Measurements from ENCODE around the gene OAT.

OAT gene

DNA sequence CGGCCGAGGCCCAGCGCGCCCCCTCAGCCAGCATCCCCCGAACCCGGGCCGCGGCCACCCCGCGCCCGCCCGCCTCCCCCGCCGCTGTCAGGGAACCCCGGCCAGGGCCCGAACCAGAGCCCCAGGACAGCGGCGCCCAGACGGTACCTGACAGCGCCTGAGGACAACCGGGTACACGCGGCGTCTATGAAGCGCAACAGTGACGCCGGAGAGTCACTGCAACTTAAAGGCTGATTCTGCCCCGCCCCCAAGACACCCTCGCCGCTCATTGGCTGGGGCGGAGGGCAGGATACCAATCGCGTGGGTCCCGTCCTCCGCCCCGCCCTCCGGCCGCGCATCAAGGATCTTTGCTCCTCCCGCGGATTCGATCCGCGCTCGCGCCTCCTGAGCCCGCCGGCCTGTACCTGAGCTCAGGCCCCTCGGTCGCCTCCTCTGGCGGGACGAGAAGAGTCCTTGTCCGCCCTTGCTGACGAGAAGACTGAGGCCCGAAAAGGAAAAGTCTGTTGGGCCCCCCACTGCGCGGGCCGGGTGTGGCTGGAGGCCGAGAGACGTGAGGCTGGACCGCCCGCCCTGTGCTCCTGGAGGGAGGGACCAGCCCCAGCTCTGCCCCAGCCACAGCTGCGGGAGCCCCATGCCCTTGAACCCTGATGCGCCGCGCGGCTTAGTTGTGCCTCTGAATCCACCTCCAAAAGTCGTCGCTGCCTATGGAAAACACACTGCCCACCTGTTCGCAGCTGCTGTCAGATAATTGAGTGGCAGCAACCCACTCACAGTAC, at the start of gene OAT:
Gene OAT, minus strand, starts transcription at position 198 of the 776 bp plus-strand sequence. CDS start 6,752 bp downstream, outside the sequence.
- peak; percentile 99 for DNase-seq (ENCODE audit: low spot score)

DNA sequence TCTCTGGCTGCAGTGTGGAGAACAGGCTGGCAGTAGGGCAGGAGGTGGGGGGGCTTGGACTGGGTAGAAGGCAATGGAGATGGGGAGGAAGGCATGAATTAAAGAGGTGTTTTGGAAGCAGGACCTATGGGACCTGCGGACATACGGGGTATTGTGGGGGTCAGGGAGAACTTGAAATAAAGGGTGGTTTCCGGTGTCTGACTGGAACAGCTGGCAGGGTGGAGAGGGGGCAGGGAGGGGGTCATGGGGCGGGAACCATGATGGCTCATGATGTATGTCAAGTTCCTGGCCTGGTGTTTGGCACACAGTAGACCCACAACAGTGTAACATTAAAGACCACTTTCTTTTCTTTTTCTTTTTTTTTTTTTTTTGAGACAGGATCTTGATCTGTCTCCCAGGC, 48.4 kb upstream of the OAT start:
- no peak for DNase-seq (ENCODE audit: low spot score)

DNA sequence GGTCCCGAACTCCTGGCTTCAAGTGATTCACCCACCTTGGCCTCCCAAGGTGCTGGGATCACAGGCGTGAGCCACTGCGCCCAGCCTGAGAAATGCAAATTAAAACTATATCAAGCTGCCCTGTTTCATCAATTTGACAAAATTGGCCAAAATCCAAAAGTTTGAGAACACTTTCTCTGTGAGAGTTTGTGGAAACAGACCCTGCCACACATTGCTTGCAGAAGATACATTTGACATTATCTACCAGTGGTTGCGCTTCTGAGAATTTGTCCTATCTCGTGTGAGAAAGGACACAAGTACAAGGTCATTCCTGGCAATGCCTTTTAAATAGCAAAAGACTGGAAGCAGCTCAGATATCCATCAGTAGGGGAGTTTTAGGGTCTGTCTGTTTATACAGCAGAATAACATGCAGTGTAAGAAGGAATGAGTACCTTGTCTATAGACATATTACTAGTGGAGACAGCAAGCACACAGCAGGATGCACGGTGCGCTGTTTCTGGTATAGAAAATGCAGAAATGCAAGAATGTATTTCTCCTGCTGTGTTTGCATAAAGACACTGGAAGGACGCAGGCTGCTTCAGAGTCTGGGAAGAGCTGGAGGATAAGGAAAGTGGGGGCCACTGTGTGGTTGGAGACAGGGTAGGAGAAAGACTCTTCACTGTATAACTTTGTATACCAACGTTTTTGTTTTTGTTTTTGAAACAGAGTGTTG, 47.2 kb upstream of the OAT start:
- DNase-seq (ENCODE audit: low spot score) = no peak

DNA sequence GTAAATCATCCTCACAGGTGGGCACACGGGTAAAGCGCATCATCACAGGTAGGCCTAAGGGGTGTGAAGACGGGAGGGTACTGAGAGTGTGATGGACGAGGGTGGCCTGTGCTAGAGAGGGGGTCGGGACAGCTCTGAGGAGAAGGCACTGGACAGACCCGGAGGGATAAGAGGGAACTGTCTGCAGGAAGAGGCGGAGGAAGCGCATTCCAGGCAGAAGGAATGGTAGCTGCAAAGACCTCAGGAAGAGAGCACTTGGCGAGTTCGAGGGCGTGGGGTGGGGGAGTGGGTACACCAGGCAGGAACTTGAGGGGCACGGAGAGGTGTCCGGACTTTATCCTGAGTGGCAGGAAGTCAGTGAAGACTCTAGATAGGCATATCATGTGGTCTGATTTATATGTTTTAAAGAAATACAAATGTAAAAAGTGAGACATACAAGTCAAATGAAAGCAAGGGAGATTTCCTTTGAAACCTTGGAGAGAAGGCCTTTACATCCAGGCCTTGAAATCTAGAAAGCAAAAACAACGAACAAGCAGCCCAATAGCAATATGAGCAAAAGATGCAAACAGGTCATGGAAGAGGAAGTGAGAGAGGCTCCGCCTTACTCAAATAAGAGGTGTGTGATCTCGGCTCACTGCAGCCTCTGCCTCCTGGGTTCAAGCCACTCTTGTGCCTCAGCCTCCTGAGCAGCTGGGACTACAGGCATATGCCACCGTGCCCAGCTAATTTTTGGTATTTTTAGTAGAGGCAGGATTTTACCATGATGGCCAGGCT, 46.5 kb upstream of the OAT start:
- DNase-seq (ENCODE audit: low spot score) = no peak

DNA sequence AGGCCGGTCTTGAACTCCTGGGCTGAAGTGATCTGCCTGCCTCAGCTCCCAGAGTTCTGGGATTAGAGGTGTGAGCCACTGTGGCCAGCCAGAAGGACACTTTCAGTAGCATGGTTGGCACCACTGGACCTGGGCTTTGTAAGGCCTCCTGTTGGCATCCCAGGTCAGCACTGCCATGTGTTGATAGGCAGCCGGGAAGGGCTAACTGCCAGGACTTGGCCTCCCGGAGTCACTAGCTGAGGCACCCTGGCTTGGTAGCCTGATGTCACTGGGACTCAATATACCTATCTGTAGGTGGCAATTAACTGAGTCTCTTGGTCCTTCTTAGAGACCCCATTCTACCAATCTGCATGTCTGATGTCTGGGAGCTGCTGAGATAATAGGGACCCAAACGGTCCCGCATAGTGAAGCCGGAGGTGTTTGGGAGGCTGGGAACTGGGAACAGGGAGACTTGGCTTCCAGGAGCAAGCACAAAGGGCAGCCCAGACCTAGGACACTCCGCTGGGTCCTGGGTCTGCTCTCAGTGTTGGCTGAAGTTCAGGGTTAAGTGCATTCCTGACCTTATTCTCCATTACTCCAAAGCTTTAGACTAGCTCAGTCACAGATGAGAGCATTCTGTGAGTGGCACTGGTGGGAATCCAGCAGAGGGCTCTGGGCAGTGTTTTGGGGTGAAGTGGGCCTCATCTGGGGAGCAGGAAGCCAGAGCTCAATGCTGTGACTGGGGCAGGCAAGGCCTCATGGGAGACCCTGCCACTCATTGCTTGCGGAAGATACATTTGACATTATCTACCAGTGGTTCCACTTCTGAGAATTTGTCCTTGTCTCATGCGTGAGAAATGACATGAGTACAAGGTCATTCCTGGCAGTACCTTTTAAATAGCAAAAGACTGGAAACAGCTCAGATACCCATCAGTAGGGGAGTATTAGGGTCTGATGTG, 45.6 kb upstream of the OAT start:
- no peak for DNase-seq (ENCODE audit: low spot score)

DNA sequence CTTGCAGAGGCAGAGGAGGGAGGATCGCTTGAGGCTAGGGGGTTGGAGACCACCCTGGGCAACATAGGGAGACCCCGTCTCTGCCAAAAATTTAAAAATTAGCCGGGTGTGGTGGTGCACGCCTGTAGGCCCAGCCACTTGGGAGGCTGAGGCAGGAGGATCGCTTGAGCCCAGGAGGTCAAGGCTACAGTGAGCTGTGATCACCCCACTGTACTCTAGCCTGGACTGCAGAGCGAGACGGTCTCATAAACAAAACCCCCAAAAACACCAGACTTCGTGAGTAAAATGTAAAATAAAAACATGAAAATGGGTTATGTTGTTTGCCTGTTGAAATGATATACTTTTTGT, 43.6 kb upstream of the OAT start:
- DNase-seq (ENCODE audit: low spot score) = no peak

DNA sequence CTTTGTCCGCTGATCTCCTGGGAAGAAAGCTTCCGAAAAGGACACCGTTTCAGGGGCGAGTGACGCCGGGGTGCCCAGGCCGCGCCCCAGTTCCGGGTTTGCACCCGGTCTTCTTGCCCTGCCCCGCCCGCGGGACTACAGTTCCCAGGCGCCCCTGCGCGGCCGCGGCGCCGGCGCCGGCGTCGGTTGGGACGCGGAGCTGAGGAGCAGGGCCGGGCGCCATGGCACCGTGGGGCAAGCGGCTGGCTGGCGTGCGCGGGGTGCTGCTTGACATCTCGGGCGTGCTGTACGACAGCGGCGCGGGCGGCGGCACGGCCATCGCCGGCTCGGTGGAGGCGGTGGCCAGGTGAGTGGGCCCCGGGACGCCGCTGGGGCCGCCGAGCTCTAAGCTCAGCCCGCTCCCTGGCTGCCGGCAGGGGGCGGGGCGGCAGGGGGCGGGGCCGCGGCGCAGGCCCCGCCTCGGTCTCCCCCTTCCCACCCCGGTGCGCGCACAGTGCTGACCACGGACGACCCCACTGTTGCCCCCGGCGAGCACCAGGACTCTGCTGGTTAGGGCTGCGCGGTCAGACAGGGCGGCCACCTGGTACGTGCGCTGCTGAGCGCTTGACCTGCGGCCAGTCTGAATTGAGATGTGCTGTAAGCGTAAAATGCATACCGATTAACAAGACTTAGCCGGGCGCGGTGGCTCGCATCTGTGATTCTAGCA, 43.1 kb upstream of the OAT start, which contains the start of gene LHPP:
Gene LHPP, plus strand, starts transcription at position 182 of the 706 bp plus-strand sequence. Its CDS starts 40 bp downstream, at position 222.
- peak; percentile 98 for DNase-seq (ENCODE audit: low spot score)

DNA sequence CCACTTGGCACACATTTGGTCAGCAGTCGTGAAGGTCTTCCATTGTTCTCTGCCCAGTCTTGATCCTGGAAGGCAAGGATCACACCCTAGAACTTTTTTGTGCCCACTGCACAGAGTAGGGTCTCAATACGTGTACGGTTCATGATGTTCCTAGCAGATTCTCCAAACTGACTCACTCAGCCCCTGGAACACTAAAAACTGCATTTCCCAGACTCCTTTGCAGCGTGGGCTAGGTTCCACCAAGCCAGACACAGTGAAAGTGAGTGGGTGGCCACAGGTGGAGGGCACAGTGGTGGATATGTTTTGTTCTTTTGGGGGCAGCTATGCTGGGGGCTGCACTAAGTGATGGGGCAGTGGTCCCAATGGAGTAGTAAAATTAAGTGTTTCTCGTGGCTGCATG, 41.4 kb upstream of the OAT start:
- DNase-seq (ENCODE audit: low spot score) = no peak

DNA sequence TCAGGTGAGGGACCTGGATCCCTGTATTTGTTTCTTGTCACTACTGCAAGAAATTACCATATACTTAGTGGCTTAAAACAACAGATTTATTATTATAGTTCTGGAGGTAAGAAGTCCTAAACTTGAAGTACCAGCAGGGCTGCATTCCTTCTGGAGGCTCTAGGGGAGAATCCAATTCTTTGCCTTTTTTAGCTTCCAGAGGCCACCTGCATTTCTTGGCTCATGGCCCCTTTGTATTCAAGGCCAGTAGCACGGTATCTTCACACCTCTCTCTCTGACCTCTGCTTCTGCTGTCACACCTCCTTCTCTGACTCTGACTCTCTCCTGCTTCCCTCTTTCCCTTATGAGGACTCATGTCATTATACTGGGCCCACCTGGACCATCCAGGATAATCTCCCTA, 40.7 kb upstream of the OAT start:
- no peak for DNase-seq (ENCODE audit: low spot score)

DNA sequence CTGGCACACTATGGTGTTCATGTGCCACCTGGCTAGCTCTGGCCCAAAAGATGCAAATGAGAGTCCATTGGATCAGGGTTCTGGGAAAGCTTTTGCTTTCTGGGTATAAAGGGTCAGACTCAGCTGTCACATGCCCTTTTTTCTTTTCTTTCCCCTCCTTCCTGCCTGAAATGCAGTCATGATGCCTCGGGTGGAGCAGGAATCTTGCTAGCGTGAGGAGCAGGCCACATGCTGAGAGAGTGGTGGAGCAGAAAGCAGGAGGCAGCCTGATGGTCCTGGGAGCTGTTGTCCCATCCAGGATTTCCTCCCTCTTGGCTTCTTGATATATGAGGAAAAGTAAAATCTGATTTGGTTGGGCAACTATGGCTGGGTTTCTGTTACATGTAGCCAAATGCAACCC, 40.2 kb upstream of the OAT start:
- no peak for DNase-seq (ENCODE audit: low spot score)

DNA sequence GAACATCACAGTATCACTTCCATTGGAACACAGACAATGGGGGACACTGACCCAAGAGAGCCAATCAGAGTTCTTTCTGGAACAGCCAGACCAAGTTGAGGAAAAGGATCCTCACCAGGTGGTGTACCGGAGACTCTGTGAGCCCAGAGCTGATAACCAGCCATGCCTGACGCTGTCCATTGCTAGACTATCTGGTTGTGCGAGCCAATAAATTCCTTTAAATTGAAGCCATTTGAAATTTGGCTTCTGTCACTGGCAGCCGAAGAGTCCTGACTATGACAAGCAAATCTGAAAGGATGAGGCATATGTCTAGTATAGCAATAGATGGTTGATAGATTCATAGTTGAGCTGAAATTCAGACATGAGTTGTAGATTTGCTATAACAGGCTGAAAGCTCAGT, 39.8 kb upstream of the OAT start:
- no peak for DNase-seq (ENCODE audit: low spot score)

DNA sequence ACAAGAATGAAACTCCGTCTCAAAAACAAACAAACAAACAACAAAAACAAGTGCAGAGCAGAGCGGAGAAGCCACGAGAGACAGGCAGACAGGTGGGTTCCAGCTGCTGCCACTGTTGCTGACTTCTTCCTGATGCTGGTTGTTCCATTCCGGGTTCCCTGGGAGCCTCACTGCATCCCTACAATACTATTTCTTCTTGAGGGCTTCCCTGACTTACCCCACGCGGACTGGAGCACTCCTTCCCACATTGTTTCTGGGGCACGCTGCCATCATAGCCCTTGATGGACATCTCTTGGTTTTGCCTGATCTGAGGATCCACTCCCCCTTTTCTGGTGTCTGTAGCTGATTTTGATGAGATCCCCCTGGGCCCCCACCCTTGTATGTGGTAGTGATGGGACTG, 36.7 kb upstream of the OAT start:
- no peak for DNase-seq (ENCODE audit: low spot score)

DNA sequence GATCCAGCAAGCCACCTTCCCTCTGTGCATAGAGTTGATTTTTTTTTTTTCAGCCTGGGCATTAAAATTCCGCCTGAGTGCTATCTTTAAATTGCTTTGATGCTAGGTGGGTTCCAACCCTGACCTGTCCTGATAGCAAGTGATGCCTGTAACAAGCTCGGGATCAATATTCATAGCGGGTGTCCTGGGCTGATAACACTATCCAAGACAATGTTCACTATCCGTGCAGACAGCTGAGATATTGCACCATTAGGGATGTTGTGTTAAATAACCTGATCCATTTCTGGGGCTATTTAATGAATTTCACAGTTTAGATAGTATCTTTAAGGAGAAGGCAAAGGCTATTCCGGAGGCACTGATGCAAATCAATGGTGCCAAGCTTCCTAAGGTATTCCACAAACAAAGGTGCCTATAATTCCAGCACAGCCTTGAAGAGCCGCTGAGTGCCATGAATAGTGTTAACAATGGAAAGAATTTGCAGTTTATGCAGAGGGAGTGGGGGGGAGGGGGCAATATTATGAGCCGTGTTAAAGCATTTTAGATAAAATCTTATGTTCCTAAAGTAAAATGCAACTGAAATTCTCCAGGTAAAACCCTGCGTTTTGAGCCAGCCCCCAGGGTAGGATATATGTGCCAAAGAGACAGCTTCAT, 35.4 kb upstream of the OAT start:
- DNase-seq (ENCODE audit: low spot score) = no peak

DNA sequence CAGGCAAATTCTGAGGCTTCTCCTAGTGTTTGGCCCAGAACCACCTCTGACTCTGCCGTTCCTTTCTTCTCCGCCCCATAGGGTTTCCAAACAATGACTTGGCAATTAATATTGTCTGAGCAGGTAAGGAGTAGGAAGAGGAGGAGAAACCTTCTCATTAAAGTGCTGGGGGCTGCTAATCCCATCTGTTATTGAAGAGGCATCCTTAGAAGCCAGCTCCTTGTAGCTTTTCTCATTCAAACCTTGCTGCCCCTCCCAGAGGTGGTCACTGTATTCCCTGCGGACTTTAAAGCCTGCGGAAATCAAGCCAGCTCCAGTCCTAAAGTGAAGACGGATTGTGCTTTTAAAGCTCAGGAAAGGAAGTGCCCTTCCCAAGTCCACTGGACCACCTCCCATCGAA, 32.6 kb upstream of the OAT start:
- DNase-seq (ENCODE audit: low spot score) = no peak

DNA sequence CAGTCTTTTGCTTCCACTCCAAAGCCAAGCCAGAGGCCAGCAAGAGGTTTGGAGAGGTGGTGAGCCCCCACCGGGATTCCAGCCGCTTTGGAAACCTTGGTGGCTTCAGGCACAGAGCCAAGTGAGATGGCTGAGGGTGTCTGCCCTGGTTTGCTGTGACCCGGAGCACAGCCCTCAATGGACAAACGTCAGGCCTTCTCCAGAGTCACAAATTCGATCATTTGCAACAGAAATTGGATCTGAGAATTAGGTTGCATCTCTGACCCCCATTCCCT, 32.0 kb upstream of the OAT start:
- no peak for DNase-seq (ENCODE audit: low spot score)

DNA sequence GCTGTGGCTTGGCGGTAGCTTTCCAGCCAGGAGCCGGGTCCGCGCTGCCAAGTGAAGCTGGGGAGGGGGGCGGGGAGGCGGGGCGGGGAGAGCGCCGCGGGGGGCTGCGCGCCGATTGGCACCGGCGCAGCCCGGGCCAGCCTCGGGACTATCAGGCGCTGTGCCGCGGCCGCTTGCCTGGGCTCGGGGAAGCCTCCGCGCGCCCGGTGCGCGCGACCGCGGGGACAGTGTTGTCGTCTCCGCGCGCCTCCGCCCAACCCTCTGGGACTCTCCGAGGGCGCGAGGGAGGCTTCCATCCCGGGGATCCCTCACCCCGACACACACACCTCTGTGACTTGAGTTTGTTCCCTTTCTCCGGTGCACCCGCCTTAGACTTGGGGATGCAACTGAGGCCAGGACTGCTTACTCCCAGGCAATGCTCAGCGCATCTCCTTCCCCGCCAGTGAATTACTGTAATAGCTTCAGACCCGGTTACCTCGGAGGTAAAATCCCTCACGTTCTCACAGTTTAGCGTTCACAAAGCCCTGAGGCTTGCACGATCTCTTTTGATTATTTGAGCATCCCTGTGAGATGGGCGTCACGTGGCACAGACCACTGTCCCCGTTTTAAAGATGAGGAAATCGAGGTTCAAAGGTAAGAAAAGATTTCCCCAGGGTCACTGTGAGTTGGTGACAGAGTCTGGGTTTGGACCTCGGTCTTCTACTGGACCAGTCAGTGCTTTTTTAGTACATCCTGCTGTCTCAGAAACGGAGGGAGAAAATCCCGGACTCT, 31.5 kb upstream of the OAT start, which contains the start of gene NKX1-2:
Gene NKX1-2, minus strand, starts transcription at position 24 of the 771 bp plus-strand sequence. CDS start 92 bp downstream, outside the sequence.
- DNase-seq (ENCODE audit: low spot score) = no peak

DNA sequence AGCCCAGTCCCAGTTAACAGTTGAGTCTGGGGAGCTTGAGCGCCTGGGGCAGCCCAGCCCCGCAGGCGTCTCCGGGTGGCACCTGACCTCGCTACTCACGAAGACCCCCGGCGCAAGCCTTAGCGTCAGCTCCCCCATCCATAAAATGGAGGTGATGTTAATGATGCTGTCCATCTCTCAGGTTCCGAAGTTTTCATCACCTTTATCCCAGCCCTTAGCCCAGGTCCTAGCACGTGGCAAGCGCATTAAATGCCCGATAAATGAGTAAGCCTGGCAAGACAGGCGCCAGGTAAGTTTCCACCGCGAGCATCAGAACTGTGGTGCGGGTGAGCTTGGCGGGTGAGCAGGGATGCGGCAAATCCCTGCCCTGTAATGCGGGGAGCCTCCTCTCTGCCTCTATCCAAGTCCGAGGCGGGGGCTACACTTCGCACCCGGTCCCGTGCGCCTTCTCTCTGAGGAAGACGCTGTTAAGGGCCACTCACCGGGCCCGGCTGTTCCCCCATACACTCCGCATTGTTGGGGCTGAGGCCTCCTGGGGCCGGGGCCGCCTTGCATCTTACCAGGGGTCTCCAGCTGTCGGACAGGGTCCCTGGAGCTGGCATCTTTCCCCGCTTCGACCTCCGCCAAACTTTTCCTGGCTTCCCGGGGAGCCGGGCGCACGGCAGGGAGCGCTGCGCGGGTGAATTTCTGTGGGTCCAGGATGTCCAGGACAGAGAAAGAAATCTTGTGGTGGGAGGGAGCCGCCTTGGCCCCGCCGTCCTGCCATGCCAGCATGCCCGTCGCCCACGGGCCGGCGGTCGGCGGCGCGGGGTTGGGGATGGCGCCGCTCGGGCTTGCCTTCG, 30.7 kb upstream of the OAT start:
- DNase-seq (ENCODE audit: low spot score) = no peak

DNA sequence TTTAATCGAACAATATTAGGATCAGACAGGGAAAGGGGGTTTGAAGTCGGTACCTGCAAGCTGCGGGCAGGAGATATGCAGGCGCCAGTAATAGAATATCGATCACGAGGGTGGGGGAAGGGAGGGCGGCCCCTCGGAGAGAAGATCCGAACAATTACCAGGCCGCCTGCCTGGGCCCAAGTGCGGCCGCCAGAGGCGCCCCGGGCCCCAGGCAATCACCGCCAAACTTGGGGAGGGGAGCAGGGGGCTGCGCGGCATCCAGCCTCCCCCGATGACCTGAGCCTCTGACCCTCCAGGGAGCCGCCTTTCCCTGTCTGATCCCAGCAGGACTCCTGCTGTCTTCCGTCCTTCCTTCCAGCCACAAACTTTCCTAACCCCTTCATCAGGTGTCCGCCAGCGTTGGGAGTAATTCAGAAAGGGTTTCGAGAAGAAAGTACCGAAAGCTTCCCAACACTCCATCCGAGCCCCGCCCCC, 30.0 kb upstream of the OAT start:
- DNase-seq (ENCODE audit: low spot score) = no peak

Data from AG20443 (cell line).